Activated naive CD4-positive, alpha-beta T cell treated with anti-CD3 and anti-CD28 coated beads, Interleukin-2, amount 50 U/mL, for 72 hours (primary cell): Measurements from ENCODE around the gene C1QTNF1. TPM values are rescaled to one million over a fixed set of nuclear protein-coding genes. Genes with fewer than 3 reads are reported as not detected.

ENCODE experiments used
- ATAC-seq, 2 donors: fragments of 150-1000 bp; cut with Tn5 transposase; 2 replicates each; pipeline ENCODE4 v1.10.0; 2021; ENCODE audit warnings: mild to moderate bottlenecking in 2 of 2, moderate library complexity in 2 of 2
- DNase-seq, 2 donors: peaks; one replicate each; pipeline ENCODE4 v3.0.0; 2021 to 2022; ENCODE audit warnings: low spot score in 2 of 2
- H3K27ac Mint-ChIP-seq, 2 donors: one replicate each; pipeline ENCODE4 v1.8.0; 2022; ENCODE audit warnings: mild to moderate bottlenecking in 2 of 2, mixed read lengths in 2 of 2
- H3K36me3 Mint-ChIP-seq, 2 donors: one replicate each; pipeline ENCODE4 v1.8.0; 2022; ENCODE audit warnings: mixed read lengths in 2 of 2
- H3K9me3 Mint-ChIP-seq, 2 donors: one replicate each; pipeline ENCODE4 v1.8.0; 2022; ENCODE audit warnings: mixed read lengths in 2 of 2
- total RNA-seq, 2 donors: library from RNA; stranded (reverse); gene quantifications; one replicate each; pipeline ENCODE4 v1.2.3, GENCODE V29; 2022

C1QTNF1 gene
- total RNA-seq, 2 donors from 2014 or later = not detected

- DNase-seq = peak in 1 of 2 donors; percentile 52
- Mint-ChIP-seq H3K36me3 (peaks cover 4% of the 10 kb centered on the region in 2 donors), H3K9me3 (no peaks in the 10 kb centered on the region), H3K27ac (peak overlapping the region in 1 of 2 donors; percentile 68)
- no peak for ATAC-seq
These were observed 23.4 kb upstream of the C1QTNF1 start for GRCh38 chr17:79000396-79001189.

DNA sequence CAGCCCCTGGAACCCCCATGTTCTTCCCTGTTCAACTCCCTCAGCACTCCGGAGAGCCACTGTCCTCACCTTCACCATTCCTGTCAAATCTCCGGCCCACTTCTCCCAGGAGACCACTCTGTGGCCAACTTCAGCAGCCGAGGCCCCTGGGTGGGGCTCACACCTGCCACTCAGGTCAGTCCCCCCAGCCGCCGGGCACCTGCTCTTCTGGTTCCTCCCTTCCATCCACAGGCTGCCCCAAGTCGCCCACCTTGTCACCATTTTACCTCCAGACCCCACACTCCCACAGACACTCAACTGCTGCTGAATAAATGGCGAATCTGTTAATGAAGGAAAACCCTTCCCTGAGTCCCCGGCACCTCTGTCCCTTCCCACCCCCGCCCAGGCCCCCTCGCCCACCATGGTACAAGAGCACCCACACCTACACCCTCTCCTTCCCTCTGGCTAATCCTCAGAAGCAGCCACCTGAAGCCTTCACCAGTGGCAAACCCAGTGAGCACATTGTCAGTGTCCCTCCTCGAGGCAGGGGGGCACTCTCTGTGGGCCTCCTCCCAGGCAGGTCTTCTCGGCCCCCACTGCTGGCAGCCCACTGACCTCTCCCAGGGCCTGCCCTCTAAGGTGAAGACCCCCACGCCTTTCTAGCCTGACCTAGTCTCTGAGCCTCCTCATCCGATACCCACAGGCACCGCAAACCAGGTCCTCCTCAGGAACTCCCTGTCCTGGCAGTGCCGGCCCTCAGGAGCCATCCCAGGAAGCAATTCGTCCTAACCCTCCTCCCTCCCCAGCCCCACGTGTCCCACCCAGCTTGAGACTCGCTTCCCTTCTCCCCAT, 22.6 kb upstream of the C1QTNF1 start:
- ATAC-seq = no peak
- Mint-ChIP-seq H3K9me3 (no peaks in the 10 kb centered on the region), H3K36me3 (no peaks in the 10 kb centered on the region), H3K27ac (peak overlapping the region; percentile 46 to 68)
- peak in 1 of 2 donors; percentile 52 for DNase-seq

DNA sequence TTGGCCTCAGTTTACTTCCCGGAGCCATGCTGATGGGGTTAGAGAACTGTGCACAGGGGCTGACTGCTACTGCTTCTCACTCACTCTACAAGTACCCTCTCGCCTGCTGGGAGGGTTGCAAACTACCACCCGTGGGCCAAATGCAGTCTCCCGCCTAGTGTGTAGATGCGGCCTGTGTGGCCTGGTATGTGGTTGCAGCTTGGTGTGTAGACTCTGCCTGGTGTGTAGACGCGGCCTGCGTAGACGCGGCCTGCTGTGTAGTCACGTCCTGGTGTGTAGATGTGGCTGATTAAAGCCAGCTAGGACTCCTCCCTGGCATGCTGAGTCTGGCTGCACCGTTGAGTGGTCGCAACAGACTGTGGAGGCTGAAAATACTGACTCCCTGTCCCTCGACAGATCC, 21.7 kb upstream of the C1QTNF1 start:
- peaks cover 0 to 6% of the 10 kb centered on the region in 2 donors for H3K36me3 Mint-ChIP-seq
- no peaks in the 10 kb centered on the region for H3K9me3 Mint-ChIP-seq
- ATAC-seq = no peak
- peak in 1 of 2 donors; percentile 46 for DNase-seq
- H3K27ac Mint-ChIP-seq = peak overlapping the region; percentile 36 to 46

DNA sequence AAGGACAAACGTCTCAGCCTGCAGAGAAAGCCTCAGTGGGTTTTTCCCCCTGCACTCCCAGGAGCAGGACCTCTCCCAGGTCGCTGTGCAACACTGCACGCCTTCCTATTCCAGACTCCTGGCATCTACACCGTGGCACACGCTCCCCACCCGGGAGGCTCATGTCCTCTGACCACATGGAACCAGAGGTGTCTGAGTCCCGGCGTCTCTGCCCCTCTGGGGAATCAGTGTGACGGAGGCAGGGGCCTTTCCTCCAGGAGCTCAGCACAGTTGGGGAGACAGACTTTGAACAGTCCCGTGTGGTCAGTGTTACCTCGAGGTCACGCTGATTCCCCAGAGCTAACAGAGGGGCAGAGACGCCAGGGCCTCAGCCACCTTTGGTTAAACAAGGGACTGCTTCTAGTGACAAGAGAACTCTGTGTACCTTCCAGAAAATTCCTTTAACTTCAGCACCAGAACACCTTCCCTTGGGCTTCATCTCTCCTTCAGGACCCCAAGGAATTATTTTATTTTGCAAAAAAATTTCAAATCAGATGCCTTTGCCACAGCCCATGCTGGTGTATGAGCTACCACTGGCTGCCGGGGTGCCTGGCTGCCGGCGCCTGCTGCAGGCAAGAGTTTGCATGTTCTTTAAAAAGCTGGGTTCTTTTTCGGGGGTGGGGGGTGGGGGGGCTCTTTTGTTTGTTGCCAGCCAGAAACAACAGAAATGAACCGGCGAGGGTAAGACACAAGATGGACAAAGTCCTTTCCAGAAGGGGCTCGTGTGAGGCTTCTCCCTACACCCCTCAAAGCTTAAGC, 21.0 kb upstream of the C1QTNF1 start:
- H3K9me3 Mint-ChIP-seq = no peaks in the 10 kb centered on the region
- H3K36me3 Mint-ChIP-seq = peaks cover 7 to 10% of the 10 kb centered on the region in 2 donors
- H3K27ac Mint-ChIP-seq = peak overlapping the region in 1 of 2 donors; percentile 46
- ATAC-seq (no peak), DNase-seq (peak in 1 of 2 donors; percentile 53)

- DNase-seq (peak in 1 of 2 donors; percentile 38), ATAC-seq (no peak)
- Mint-ChIP-seq H3K9me3 (no peaks in the 10 kb centered on the region), H3K36me3 (peaks cover 15 to 17% of the 10 kb centered on the region in 2 donors), H3K27ac (no peak overlapping the region)
These were observed 20.1 kb upstream of the C1QTNF1 start for GRCh38 chr17:79003661-79004411.

- peak in 1 of 2 donors; percentile 55 for DNase-seq
- H3K36me3 Mint-ChIP-seq = peaks cover 20 to 21% of the 10 kb centered on the region in 2 donors
These were observed 18.7 kb upstream of the C1QTNF1 start for GRCh38 chr17:79005063-79005861.

GRCh38 chr17:79006046-79006445, 17.9 kb upstream of the C1QTNF1 start:
- Mint-ChIP-seq H3K36me3 (peaks cover 20 to 21% of the 10 kb centered on the region in 2 donors), H3K27ac (peak overlapping the region in 1 of 2 donors; percentile 86), H3K9me3 (no peaks in the 10 kb centered on the region)
- ATAC-seq (no peak), DNase-seq (peak in 1 of 2 donors; percentile 30)

More at GRCh38 chr17:79005063-79005861, 18.7 kb upstream of the C1QTNF1 start:
- H3K9me3 Mint-ChIP-seq = no peaks in the 10 kb centered on the region
- no peak overlapping the region for H3K27ac Mint-ChIP-seq
- ATAC-seq = no peak

- peak overlapping the region; percentile 0 to 88 for H3K27ac Mint-ChIP-seq
- no peak for ATAC-seq
- H3K9me3 Mint-ChIP-seq = no peaks in the 10 kb centered on the region
- peak in 1 of 2 donors; percentile 40 for DNase-seq
- peaks cover 20 to 21% of the 10 kb centered on the region in 2 donors for H3K36me3 Mint-ChIP-seq
These were observed 17.0 kb upstream of the C1QTNF1 start for GRCh38 chr17:79006794-79007503.

GRCh38 chr17:79007504-79008381, 16.2 kb upstream of the C1QTNF1 start:
- DNase-seq (peak in 1 of 2 donors; percentile 54), ATAC-seq (no peak)
- H3K36me3 Mint-ChIP-seq = peaks cover 20 to 21% of the 10 kb centered on the region in 2 donors
- H3K9me3 Mint-ChIP-seq = no peaks in the 10 kb centered on the region
- peak overlapping the region; percentile 97 to 99 for H3K27ac Mint-ChIP-seq

GRCh38 chr17:79008666-79009387, 15.1 kb upstream of the C1QTNF1 start:
- DNase-seq (no peak), ATAC-seq (peak in 1 of 2 donors; percentile 41)
- H3K27ac Mint-ChIP-seq = peak overlapping the region; percentile 97 to 99
- peaks cover 20 to 21% of the 10 kb centered on the region in 2 donors for H3K36me3 Mint-ChIP-seq
- H3K9me3 Mint-ChIP-seq = no peaks in the 10 kb centered on the region

- peak; percentile 93 to 96 for ATAC-seq
- Mint-ChIP-seq H3K9me3 (peaks cover 4 to 5% of the 10 kb centered on the region in 2 donors), H3K27ac (peak within 1 kb of the TSS; percentile 97 to 99), H3K36me3 (peaks cover 21 to 26% of the 10 kb centered on the region in 2 donors)
- peak; percentile 87 to 89 for DNase-seq
These were observed 14.3 kb upstream of the C1QTNF1 start, which contains the start of gene CANT1 for GRCh38 chr17:79009397-79010303. TSS of gene CANT1 (minus strand) at chr17:79009764. CDS start at chr17:78997622, 12,142 bp downstream.

GRCh38 chr17:79010304-79010646, 13.7 kb upstream of the C1QTNF1 start:
- ATAC-seq (no peak), DNase-seq (no peak)
- Mint-ChIP-seq H3K9me3 (peaks cover 4 to 5% of the 10 kb centered on the region in 2 donors), H3K36me3 (peaks cover 21 to 26% of the 10 kb centered on the region in 2 donors), H3K27ac (peak overlapping the region; percentile 97 to 98)
